A673 (cell line): Measurements from ENCODE around the gene MRPS33. TPM values are rescaled to one million over a fixed set of nuclear protein-coding genes. Genes with fewer than 3 reads are reported as not detected.

ENCODE experiments used
- BruUV-seq: library from RNA; stranded (reverse); fragments of 400-500 nt; replicated peaks from 2 replicates; lab custom pipeline; 2021; lab: Mats Ljungman, UMichigan
- CTCF ChIA-PET: fragments of 300-600 bp; sonication (Branson Sonifier 250); formaldehyde crosslinking; loops from one replicate; lab custom pipeline; 2022; ENCODE audit warnings: antibody characterized with exemption; lab: Charles Lee
- POLR2A ChIA-PET: fragments of 300-600 bp; sonication (Branson Sonifier 250); formaldehyde crosslinking; loops from one replicate; lab custom pipeline; 2022; ENCODE audit warnings: antibody characterized with exemption; ENCODE audit not compliant: low non-redundant PET; lab: Charles Lee
- DNase-seq: peaks from one replicate; pipeline ENCODE4 v3.0.0-alpha.2; 2015; ENCODE audit warnings: low spot score
- H3K27ac ChIP-seq: fragments of 200-600 bp; sonication (generic); 2 replicates; pipeline ENCODE4 v1.5.1; 2016; ENCODE audit warnings: mixed run types, low read depth, mild to moderate bottlenecking, mixed read lengths, antibody characterized with exemption, low read length; ENCODE audit not compliant: poor library complexity, severe bottlenecking
- H3K27me3 ChIP-seq: fragments of 200-600 bp; sonication (generic); replicated peaks from 2 replicates; pipeline ENCODE4 v1.6.1; 2017; ENCODE audit warnings: mixed run types, low read depth, mild to moderate bottlenecking, mixed read lengths, antibody characterized with exemption, low read length; ENCODE audit not compliant: insufficient read depth, poor library complexity
- H3K36me3 ChIP-seq: fragments of 200-600 bp; sonication (generic); 2 replicates; pipeline ENCODE4 v1.6.1; 2016; ENCODE audit warnings: mixed run types, mild to moderate bottlenecking, mixed read lengths, antibody characterized with exemption, low read length; ENCODE audit not compliant: insufficient read depth, poor library complexity, severe bottlenecking
- H3K4me1 ChIP-seq: fragments of 200-600 bp; sonication (generic); 2 replicates; pipeline ENCODE4 v1.6.1; 2017; ENCODE audit warnings: mixed run types, mild to moderate bottlenecking, mixed read lengths, antibody characterized with exemption, low read length; ENCODE audit not compliant: insufficient read depth, poor library complexity, severe bottlenecking
- H3K4me3 ChIP-seq: fragments of 200-600 bp; sonication (generic); 2 replicates; pipeline ENCODE4 v1.5.1; 2016; ENCODE audit warnings: low read depth, mixed run types, mild to moderate bottlenecking, mixed read lengths, low read length; ENCODE audit not compliant: poor library complexity, severe bottlenecking
- H3K9me3 ChIP-seq: fragments of 200-600 bp; sonication (generic); 2 replicates; pipeline ENCODE4 v1.6.1; 2016; ENCODE audit warnings: mixed run types, low read depth, mild to moderate bottlenecking, mixed read lengths, antibody characterized with exemption, low read length; ENCODE audit not compliant: poor library complexity, severe bottlenecking
- EZH2 ChIP-seq: fragments of 200-600 bp; sonication (generic); IDR thresholded peaks from 2 replicates; pipeline ENCODE4 v1.6.1; 2017; ENCODE audit warnings: borderline replicate concordance, low read depth, mild to moderate bottlenecking, mixed read lengths, antibody characterized with exemption, low read length; ENCODE audit not compliant: poor library complexity, severe bottlenecking
- intact Hi-C: fragments of 100-400 bp; cut with micrococcal nuclease; formaldehyde crosslinking; loops from one replicate; pipeline ENCODE4 v1.10.0; 2022; ENCODE audit not compliant: unreplicated experiment
- total RNA-seq: library from RNA; stranded (reverse); gene quantifications from 2 replicates; pipeline ENCODE4 v1.2.3, GENCODE V29; 2021
- TF ChIP-seq, protein P1 (sequence below): fragments of 300-800, 200-600 bp; sonication (generic); conservative IDR thresholded peaks from 2 replicates; pipeline ENCODE4 v1.5.1; 2017; ENCODE audit warnings: low read depth, mild to moderate bottlenecking, antibody characterized with exemption, low read length, moderate library complexity, mixed read lengths

MRPS33 gene
- total RNA-seq, 1 experiment from 2014 or later, result 66.0 TPM

DNA sequence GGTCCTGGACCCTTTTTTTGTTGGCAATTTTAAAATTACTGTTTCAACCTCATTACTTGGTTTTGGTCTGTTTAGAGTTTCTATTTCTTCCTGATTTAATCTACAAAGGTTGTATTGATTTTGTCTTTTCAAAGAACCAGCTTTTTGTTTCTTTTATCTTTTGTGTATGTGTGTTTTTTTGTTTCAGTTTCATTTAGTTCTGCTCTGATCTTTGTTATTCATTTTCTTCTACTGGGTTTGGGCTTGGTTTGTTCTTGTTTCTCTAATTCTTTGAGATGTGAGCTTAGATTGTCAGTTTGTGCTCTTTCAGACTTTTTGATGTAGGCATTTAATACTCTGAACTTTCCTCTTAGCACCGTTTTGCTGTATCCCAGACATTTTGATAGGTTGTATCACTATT, 8.5 kb upstream of the MRPS33 start:
- TF ChIP-seq, protein P1, sequence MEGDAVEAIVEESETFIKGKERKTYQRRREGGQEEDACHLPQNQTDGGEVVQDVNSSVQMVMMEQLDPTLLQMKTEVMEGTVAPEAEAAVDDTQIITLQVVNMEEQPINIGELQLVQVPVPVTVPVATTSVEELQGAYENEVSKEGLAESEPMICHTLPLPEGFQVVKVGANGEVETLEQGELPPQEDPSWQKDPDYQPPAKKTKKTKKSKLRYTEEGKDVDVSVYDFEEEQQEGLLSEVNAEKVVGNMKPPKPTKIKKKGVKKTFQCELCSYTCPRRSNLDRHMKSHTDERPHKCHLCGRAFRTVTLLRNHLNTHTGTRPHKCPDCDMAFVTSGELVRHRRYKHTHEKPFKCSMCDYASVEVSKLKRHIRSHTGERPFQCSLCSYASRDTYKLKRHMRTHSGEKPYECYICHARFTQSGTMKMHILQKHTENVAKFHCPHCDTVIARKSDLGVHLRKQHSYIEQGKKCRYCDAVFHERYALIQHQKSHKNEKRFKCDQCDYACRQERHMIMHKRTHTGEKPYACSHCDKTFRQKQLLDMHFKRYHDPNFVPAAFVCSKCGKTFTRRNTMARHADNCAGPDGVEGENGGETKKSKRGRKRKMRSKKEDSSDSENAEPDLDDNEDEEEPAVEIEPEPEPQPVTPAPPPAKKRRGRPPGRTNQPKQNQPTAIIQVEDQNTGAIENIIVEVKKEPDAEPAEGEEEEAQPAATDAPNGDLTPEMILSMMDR, result no peak
- TF ChIP-seq EZH2, result no peak
- peaks cover 12% of the 10 kb centered on the region for H3K9me3 ChIP-seq
- H3K27me3 ChIP-seq, result peaks cover 5% of the 10 kb centered on the region
- H3K36me3 ChIP-seq, result no peaks in the 10 kb centered on the region
- BruUV-seq, result no TSS peak
- H3K27ac ChIP-seq, result no peak overlapping the region
- H3K4me3 ChIP-seq, result no peak overlapping the region
- H3K4me1 ChIP-seq, result no peaks in the 10 kb centered on the region
- ChIA-PET CTCF (no interaction called here), POLR2A (no interaction called here)
- intact Hi-C loops, result no loop called here
- DNase-seq, result no peak

DNA sequence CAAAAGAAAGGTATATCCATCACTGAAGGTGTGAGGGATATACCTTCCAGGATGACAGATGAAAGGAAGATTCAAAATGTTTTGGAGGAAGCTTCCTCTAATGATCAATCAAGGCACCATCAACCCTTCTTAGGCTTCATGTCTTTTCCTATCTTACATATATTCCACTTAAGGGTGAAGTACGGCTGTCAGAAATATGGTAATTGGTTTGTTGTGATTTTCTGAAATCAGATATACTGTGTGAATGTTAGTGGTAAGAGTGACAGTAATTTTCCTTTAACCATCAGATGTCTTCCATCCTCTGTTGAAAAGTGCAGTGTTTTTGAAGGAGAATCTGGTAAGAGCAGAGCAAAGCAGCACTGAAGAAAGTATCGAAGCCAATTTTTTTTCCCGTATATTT, 2.8 kb upstream of the MRPS33 start:
- DNase-seq, result no peak
- peaks cover 5% of the 10 kb centered on the region for H3K27me3 ChIP-seq
- peaks cover 9% of the 10 kb centered on the region for H3K4me1 ChIP-seq
- H3K27ac ChIP-seq, result no peak overlapping the region
- intact Hi-C loops, result no loop called here
- no peaks in the 10 kb centered on the region for H3K36me3 ChIP-seq
- BruUV-seq, result no TSS peak
- ChIA-PET CTCF (no interaction called here), POLR2A (no interaction called here)
- H3K9me3 ChIP-seq, result no peaks in the 10 kb centered on the region
- TF ChIP-seq, protein P1, result no peak
- TF ChIP-seq EZH2, result no peak
- H3K4me3 ChIP-seq, result no peak overlapping the region

DNA sequence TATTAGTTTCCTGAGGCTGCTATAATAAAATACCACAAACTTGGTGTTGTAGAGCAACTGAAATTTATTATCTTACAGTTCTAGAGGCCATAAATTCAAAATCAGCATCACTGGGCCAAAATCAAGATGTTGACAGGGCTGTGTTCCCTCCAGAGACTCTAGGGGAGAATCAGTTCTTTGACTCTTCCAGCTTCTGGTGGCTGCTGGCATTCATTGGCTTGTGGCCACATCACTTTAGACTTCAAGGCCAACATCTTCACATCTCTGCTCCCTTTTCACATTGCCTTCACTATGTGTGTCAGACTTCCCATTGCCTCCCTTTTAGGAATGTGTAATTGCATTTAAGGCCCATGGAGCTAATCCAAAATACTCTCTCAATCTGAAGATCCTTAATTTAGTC, 1.6 kb upstream of the MRPS33 start:
- Histone ChIP-seq H3K27me3 (peaks cover 5% of the 10 kb centered on the region), H3K4me3 (no peak overlapping the region), H3K9me3 (no peaks in the 10 kb centered on the region), H3K36me3 (no peaks in the 10 kb centered on the region), H3K27ac (no peak overlapping the region), H3K4me1 (peaks cover 9% of the 10 kb centered on the region)
- POLR2A ChIA-PET, result no interaction called here
- intact Hi-C loops, result no loop called here
- no peak for DNase-seq
- CTCF ChIA-PET, result no interaction called here
- BruUV-seq, result no TSS peak
- TF ChIP-seq, protein P1, result no peak
- no peak for TF ChIP-seq EZH2
